Neural cell (in vitro differentiated cells): Measurements from ENCODE around the gene SYTL3. TPM values are rescaled to one million over a fixed set of nuclear protein-coding genes. Genes with fewer than 3 reads are reported as not detected.

ENCODE experiments used
- H2AFZ ChIP-seq: fragments of 200-600, 300-800 bp; sonication (generic), shearing (Covaris generic); 2 replicates; pipeline ENCODE4 v1.6.0; 2014; ENCODE audit warnings: low read depth, mild to moderate bottlenecking, antibody characterized with exemption, low read length, moderate library complexity
- H3F3A ChIP-seq: fragments of 200-600 bp; shearing (Covaris generic); 2 replicates; pipeline ENCODE4 v1.6.1; 2016; ENCODE audit warnings: mild to moderate bottlenecking, moderate library complexity, mixed read lengths, antibody characterized with exemption, low read length; ENCODE audit not compliant: insufficient read depth, poor library complexity, severe bottlenecking
- H3K27ac ChIP-seq: fragments of 200-600, 300-800 bp; sonication (generic), shearing (Covaris generic); 2 replicates; pipeline ENCODE4 v1.5.1; 2014; ENCODE audit warnings: mild to moderate bottlenecking, low read length, moderate library complexity
- H3K27me3 ChIP-seq: fragments of 300-800, 200-600 bp; sonication (generic), shearing (Covaris generic); 2 replicates; pipeline ENCODE4 v1.6.0; 2014; ENCODE audit warnings: mild to moderate bottlenecking, low read depth, low read length, moderate library complexity; ENCODE audit not compliant: insufficient read depth
- H3K36me3 ChIP-seq: fragments of 300-800, 200-600 bp; sonication (generic), shearing (Covaris generic); 2 replicates; pipeline ENCODE4 v1.5.1; 2014; ENCODE audit warnings: mild to moderate bottlenecking, antibody characterized with exemption, low read length, moderate library complexity; ENCODE audit not compliant: insufficient read depth
- H3K4me2 ChIP-seq: fragments of 300-800, 200-600 bp; sonication (generic), shearing (Covaris generic); 2 replicates; pipeline ENCODE4 v1.6.0; 2014; ENCODE audit warnings: mild to moderate bottlenecking, low read length
- H3K4me3 ChIP-seq: fragments of 300-800, 200-600 bp; sonication (generic), shearing (Covaris generic); 2 replicates; pipeline ENCODE4 v1.5.1; 2014; ENCODE audit warnings: mild to moderate bottlenecking, low read length, moderate library complexity
- H3K79me2 ChIP-seq: fragments of 200-600 bp; shearing (Covaris generic); replicated peaks from 2 replicates; pipeline ENCODE4 v1.6.0; 2014; ENCODE audit warnings: mild to moderate bottlenecking, low read length, moderate library complexity; ENCODE audit not compliant: insufficient read depth
- H3K9ac ChIP-seq: fragments of 300-800, 200-600 bp; sonication (generic), shearing (Covaris generic); 2 replicates; pipeline ENCODE4 v1.6.1; 2016; ENCODE audit warnings: mild to moderate bottlenecking, low read length, mixed read lengths
- H3K9me2 ChIP-seq: fragments of 200-600 bp; shearing (Covaris generic); 2 replicates; pipeline ENCODE4 v1.6.1; 2016; ENCODE audit warnings: mild to moderate bottlenecking, low read length, mixed read lengths; ENCODE audit not compliant: insufficient read depth
- H3K9me3 ChIP-seq: fragments of 200-600, 300-800 bp; sonication (generic), shearing (Covaris generic); 2 replicates; pipeline ENCODE4 v1.6.1; 2016; ENCODE audit warnings: mild to moderate bottlenecking, mixed run types, low read length, moderate library complexity, mixed read lengths
- H4K20me1 ChIP-seq: fragments of 200-600 bp; shearing (Covaris generic); 2 replicates; pipeline ENCODE4 v1.6.1; 2016; ENCODE audit warnings: mild to moderate bottlenecking, mixed run types; ENCODE audit not compliant: insufficient read depth
- EP300 ChIP-seq: fragments of 450-650 bp; conservative IDR thresholded peaks from 2 replicates; pipeline ENCODE4 v1.6.1; 2014; ENCODE audit warnings: antibody characterized with exemption, mild to moderate bottlenecking, moderate library complexity; ENCODE audit not compliant: poor library complexity, severe bottlenecking
- EZH2 ChIP-seq: fragments of 200-600, 300-800 bp; shearing (Covaris generic), sonication (generic); IDR thresholded peaks from 2 replicates; pipeline ENCODE4 v1.6.1; 2014; ENCODE audit warnings: antibody characterized with exemption, low read length, borderline replicate concordance, mild to moderate bottlenecking; ENCODE audit not compliant: insufficient read depth, poor library complexity, severe bottlenecking
- MXI1 ChIP-seq: fragments of 450-650 bp; conservative IDR thresholded peaks from 2 replicates; pipeline ENCODE4 v1.6.1; 2014; ENCODE audit warnings: antibody characterized with exemption, mild to moderate bottlenecking; ENCODE audit not compliant: poor library complexity, severe bottlenecking
- POLR2AphosphoS5 ChIP-seq: IDR thresholded peaks from 2 replicates; pipeline ENCODE4 v1.6.1; 2012
- RAD21 ChIP-seq: fragments of 450-650 bp; conservative IDR thresholded peaks from 2 replicates; pipeline ENCODE4 v1.6.1; 2014; ENCODE audit warnings: antibody characterized with exemption, mild to moderate bottlenecking, moderate library complexity
- REST ChIP-seq: IDR thresholded peaks from 2 replicates; pipeline ENCODE4 v1.6.1; 2012; ENCODE audit warnings: borderline replicate concordance
- SMC3 ChIP-seq: fragments of 450-650 bp; conservative IDR thresholded peaks from 2 replicates; pipeline ENCODE4 v1.6.1; 2014; ENCODE audit warnings: antibody characterized with exemption, mild to moderate bottlenecking, moderate library complexity; ENCODE audit not compliant: poor library complexity
- TAF1 ChIP-seq: IDR thresholded peaks from 2 replicates; pipeline ENCODE4 v1.6.1; 2012; ENCODE audit warnings: low read depth
- polyA plus RNA-seq: library from polyadenylated mRNA; depleted of rRNA; stranded (reverse); fragments of >200 nt; gene quantifications from 2 replicates; pipeline ENCODE4 v1.2.3, GENCODE V29; 2014
- TF ChIP-seq, protein P1 (sequence below): fragments of 450-650 bp; IDR thresholded peaks from 2 replicates; pipeline ENCODE4 v1.5.1; 2014; ENCODE audit warnings: antibody characterized with exemption, mild to moderate bottlenecking, moderate library complexity; ENCODE audit not compliant: poor library complexity, severe bottlenecking

SYTL3 gene
- polyA plus RNA-seq, 1 donor from 2014 or later, result 2.1 TPM

GRCh38 chr6:158708239-158708638, 58.4 kb downstream of the SYTL3 start:
- Histone ChIP-seq H3K9ac (no peak overlapping the region), H3K9me3 (no peaks in the 10 kb centered on the region), H4K20me1 (no peaks in the 10 kb centered on the region), H3K36me3 (no peaks in the 10 kb centered on the region), H3K27ac (no peak overlapping the region), H3F3A (no peaks in the 10 kb centered on the region), H3K79me2 (no peaks in the 10 kb centered on the region), H2AFZ (no peak overlapping the region), H3K4me3 (no peak overlapping the region), H3K4me2 (no peak overlapping the region), H3K27me3 (no peaks in the 10 kb centered on the region), H3K9me2 (no peaks in the 10 kb centered on the region)
- TF ChIP-seq REST (no peak), RAD21 (no peak), POLR2AphosphoS5 (no peak), EZH2 (no peak), SMC3 (no peak), TAF1 (no peak), MXI1 (no peak)
- TF ChIP-seq, protein P1, sequence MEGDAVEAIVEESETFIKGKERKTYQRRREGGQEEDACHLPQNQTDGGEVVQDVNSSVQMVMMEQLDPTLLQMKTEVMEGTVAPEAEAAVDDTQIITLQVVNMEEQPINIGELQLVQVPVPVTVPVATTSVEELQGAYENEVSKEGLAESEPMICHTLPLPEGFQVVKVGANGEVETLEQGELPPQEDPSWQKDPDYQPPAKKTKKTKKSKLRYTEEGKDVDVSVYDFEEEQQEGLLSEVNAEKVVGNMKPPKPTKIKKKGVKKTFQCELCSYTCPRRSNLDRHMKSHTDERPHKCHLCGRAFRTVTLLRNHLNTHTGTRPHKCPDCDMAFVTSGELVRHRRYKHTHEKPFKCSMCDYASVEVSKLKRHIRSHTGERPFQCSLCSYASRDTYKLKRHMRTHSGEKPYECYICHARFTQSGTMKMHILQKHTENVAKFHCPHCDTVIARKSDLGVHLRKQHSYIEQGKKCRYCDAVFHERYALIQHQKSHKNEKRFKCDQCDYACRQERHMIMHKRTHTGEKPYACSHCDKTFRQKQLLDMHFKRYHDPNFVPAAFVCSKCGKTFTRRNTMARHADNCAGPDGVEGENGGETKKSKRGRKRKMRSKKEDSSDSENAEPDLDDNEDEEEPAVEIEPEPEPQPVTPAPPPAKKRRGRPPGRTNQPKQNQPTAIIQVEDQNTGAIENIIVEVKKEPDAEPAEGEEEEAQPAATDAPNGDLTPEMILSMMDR, result no peak

GRCh38 chr6:158709809-158710208, 60.0 kb downstream of the SYTL3 start:
- Histone ChIP-seq H3K9me3 (no peaks in the 10 kb centered on the region), H3K27me3 (no peaks in the 10 kb centered on the region), H3K4me3 (no peak overlapping the region), H2AFZ (no peak overlapping the region), H4K20me1 (no peaks in the 10 kb centered on the region), H3K27ac (no peak overlapping the region), H3K36me3 (no peaks in the 10 kb centered on the region), H3K4me2 (no peak overlapping the region), H3K9ac (no peak overlapping the region), H3F3A (no peaks in the 10 kb centered on the region), H3K9me2 (no peaks in the 10 kb centered on the region), H3K79me2 (no peaks in the 10 kb centered on the region)
- TF ChIP-seq SMC3, result no peak
- TF ChIP-seq RAD21, result no peak
- no peak for TF ChIP-seq MXI1
- TF ChIP-seq TAF1, result no peak
- no peak for TF ChIP-seq REST
- TF ChIP-seq EP300, result no peak
- TF ChIP-seq, protein P1, result no peak
- TF ChIP-seq EZH2, result no peak
